ENCODE results near the gene LIMK2. TPM values are rescaled to one million over a fixed set of nuclear protein-coding genes. Genes with fewer than 3 reads are reported as not detected.

The LIMK2 gene
- polyA plus RNA-seq, 1 donor (not counting 4 experiments of a cell fraction or from before 2014, with no cell fraction given), result 42.6 TPM

DNA sequence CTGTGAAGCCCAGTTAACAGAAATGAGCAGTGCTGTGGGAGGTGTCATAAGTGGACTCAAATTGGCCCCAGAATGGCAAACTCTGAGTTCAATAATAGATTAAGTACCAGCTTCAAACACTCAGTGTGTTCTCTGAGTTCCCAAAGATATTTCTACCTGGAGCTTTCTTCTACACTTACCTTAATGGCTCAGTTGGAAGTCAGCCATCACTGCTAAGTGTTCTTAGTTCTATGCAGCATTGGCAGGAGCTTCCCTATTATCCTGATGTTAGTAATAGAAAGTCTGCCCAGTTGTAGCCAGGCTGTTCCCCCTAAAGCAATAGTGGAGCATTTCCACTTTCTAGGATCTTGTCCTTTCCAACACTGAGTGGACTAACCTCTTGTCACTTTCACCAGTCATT, 89.9 kb downstream of the LIMK2 start:
- Histone ChIP-seq H3K36me3 (ENCODE audit: control insufficient read depth in 2 of 2, extremely low read depth in 1 of 2, insufficient read depth in 2 of 2, low read length in 2 of 2) (no peaks in the 10 kb centered on the region), H4K20me1 (ENCODE audit: control insufficient read depth, extremely low read depth, insufficient read depth, low read length) (no peaks in the 10 kb centered on the region), H3K4me1 (ENCODE audit: control insufficient read depth, extremely low read depth, insufficient read depth, low read length) (peaks cover 14% of the 10 kb centered on the region), H3K27me3 (ENCODE audit: control insufficient read depth, extremely low read depth, insufficient read depth, low read length) (no peaks in the 10 kb centered on the region), H3K27ac (ENCODE audit: control insufficient read depth, insufficient read depth, low read length) (no peak overlapping the region), H3K79me2 (ENCODE audit: control insufficient read depth, insufficient read depth, low read length) (no peaks in the 10 kb centered on the region), H3K9me3 (ENCODE audit: control insufficient read depth, low read depth, low read length) (no peaks in the 10 kb centered on the region), H3K4me2 (ENCODE audit: control insufficient read depth, extremely low read depth, insufficient read depth, low read depth, low read length) (no peak overlapping the region), H3K9ac (ENCODE audit: control insufficient read depth, extremely low read depth, insufficient read depth, low read length) (no peak overlapping the region), H2AFZ (ENCODE audit: control insufficient read depth, low read length) (no peak overlapping the region), H3K4me3 (ENCODE audit: control insufficient read depth in 2 of 3, extremely low read depth in 1 of 3, insufficient read depth in 2 of 3, low read depth in 1 of 3, low read length in 3 of 3) (no peak overlapping the region), H3K9me1 (ENCODE audit: control insufficient read depth, extremely low read depth, insufficient read depth, low read length) (no peaks in the 10 kb centered on the region)
- DNase-seq (ENCODE audit: low read depth, low spot score) (no peak), FAIRE-seq (no peak)
- dilution Hi-C loops (cut with MboI; ENCODE audit: extremely low pct_ligation_motif_present, low sequenced_read_pairs), result no loop called here
- TF ChIP-seq, protein P1, sequence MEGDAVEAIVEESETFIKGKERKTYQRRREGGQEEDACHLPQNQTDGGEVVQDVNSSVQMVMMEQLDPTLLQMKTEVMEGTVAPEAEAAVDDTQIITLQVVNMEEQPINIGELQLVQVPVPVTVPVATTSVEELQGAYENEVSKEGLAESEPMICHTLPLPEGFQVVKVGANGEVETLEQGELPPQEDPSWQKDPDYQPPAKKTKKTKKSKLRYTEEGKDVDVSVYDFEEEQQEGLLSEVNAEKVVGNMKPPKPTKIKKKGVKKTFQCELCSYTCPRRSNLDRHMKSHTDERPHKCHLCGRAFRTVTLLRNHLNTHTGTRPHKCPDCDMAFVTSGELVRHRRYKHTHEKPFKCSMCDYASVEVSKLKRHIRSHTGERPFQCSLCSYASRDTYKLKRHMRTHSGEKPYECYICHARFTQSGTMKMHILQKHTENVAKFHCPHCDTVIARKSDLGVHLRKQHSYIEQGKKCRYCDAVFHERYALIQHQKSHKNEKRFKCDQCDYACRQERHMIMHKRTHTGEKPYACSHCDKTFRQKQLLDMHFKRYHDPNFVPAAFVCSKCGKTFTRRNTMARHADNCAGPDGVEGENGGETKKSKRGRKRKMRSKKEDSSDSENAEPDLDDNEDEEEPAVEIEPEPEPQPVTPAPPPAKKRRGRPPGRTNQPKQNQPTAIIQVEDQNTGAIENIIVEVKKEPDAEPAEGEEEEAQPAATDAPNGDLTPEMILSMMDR (optimal IDR thresholded peaks at IDR 0.05 in 1 of 3, IDR thresholded peaks at IDR 0.05 in 1 of 3, conservative IDR thresholded peaks at IDR 0.05 in 1 of 3; ENCODE audit: extremely low read depth in 1 of 3, insufficient read depth in 2 of 3, low read length in 3 of 3), result no peak
- no peak for TF ChIP-seq EZH2 (IDR thresholded peaks at IDR 0.05; ENCODE audit: low read length)

DNA sequence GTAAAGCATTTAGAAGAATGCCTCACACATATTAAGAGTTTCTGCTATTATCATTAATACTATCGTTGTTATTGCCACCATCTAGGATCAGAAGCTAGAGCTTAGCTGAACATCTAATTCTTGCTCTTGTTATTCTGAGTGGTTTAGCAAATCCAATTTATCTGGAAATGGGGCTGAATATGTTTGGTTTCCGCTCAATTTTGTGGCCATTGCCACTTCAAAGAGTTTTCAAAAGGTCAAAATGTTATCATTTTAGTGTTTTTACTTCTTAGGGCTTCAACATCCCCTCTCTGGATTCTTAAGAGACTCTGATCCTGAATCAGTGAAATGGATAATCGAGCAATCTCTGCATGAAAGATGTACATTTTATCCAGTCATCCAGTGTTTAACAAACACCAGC, 90.4 kb downstream of the LIMK2 start:
- no peak overlapping the region for H3K4me2 ChIP-seq (ENCODE audit: control insufficient read depth, extremely low read depth, insufficient read depth, low read depth, low read length)
- no peak overlapping the region for H2AFZ ChIP-seq (ENCODE audit: control insufficient read depth, low read length)
- no peaks in the 10 kb centered on the region for H3K9me1 ChIP-seq (ENCODE audit: control insufficient read depth, extremely low read depth, insufficient read depth, low read length)
- H4K20me1 ChIP-seq (ENCODE audit: control insufficient read depth, extremely low read depth, insufficient read depth, low read length), result no peaks in the 10 kb centered on the region
- DNase-seq (ENCODE audit: low read depth, low spot score) (no peak), FAIRE-seq (no peak)
- H3K4me3 ChIP-seq (ENCODE audit: control insufficient read depth in 2 of 3, extremely low read depth in 1 of 3, insufficient read depth in 2 of 3, low read depth in 1 of 3, low read length in 3 of 3), result no peak overlapping the region
- TF ChIP-seq EZH2 (IDR thresholded peaks at IDR 0.05; ENCODE audit: low read length), result no peak
- TF ChIP-seq, protein P1 (optimal IDR thresholded peaks at IDR 0.05 in 1 of 3, IDR thresholded peaks at IDR 0.05 in 1 of 3, conservative IDR thresholded peaks at IDR 0.05 in 1 of 3; ENCODE audit: extremely low read depth in 1 of 3, insufficient read depth in 2 of 3, low read length in 3 of 3), result no peak
- dilution Hi-C loops (cut with MboI; ENCODE audit: extremely low pct_ligation_motif_present, low sequenced_read_pairs), result no loop called here
- H3K27me3 ChIP-seq (ENCODE audit: control insufficient read depth, extremely low read depth, insufficient read depth, low read length), result no peaks in the 10 kb centered on the region
- no peaks in the 10 kb centered on the region for H3K9me3 ChIP-seq (ENCODE audit: control insufficient read depth, low read depth, low read length)
- H3K27ac ChIP-seq (ENCODE audit: control insufficient read depth, insufficient read depth, low read length), result no peak overlapping the region
- no peaks in the 10 kb centered on the region for H3K79me2 ChIP-seq (ENCODE audit: control insufficient read depth, insufficient read depth, low read length)
- H3K9ac ChIP-seq (ENCODE audit: control insufficient read depth, extremely low read depth, insufficient read depth, low read length), result no peak overlapping the region
- no peaks in the 10 kb centered on the region for H3K36me3 ChIP-seq (ENCODE audit: control insufficient read depth in 2 of 2, extremely low read depth in 1 of 2, insufficient read depth in 2 of 2, low read length in 2 of 2)
- H3K4me1 ChIP-seq (ENCODE audit: control insufficient read depth, extremely low read depth, insufficient read depth, low read length), result peaks cover 14% of the 10 kb centered on the region
